Measurements from ENCODE around the gene FMNL2.

- TF ChIP-seq, protein P1, sequence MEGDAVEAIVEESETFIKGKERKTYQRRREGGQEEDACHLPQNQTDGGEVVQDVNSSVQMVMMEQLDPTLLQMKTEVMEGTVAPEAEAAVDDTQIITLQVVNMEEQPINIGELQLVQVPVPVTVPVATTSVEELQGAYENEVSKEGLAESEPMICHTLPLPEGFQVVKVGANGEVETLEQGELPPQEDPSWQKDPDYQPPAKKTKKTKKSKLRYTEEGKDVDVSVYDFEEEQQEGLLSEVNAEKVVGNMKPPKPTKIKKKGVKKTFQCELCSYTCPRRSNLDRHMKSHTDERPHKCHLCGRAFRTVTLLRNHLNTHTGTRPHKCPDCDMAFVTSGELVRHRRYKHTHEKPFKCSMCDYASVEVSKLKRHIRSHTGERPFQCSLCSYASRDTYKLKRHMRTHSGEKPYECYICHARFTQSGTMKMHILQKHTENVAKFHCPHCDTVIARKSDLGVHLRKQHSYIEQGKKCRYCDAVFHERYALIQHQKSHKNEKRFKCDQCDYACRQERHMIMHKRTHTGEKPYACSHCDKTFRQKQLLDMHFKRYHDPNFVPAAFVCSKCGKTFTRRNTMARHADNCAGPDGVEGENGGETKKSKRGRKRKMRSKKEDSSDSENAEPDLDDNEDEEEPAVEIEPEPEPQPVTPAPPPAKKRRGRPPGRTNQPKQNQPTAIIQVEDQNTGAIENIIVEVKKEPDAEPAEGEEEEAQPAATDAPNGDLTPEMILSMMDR (IDR thresholded peaks at IDR 0.05; ENCODE audit: low read depth, low read length, missing input control): no peak
- TF ChIP-seq, protein P2, sequence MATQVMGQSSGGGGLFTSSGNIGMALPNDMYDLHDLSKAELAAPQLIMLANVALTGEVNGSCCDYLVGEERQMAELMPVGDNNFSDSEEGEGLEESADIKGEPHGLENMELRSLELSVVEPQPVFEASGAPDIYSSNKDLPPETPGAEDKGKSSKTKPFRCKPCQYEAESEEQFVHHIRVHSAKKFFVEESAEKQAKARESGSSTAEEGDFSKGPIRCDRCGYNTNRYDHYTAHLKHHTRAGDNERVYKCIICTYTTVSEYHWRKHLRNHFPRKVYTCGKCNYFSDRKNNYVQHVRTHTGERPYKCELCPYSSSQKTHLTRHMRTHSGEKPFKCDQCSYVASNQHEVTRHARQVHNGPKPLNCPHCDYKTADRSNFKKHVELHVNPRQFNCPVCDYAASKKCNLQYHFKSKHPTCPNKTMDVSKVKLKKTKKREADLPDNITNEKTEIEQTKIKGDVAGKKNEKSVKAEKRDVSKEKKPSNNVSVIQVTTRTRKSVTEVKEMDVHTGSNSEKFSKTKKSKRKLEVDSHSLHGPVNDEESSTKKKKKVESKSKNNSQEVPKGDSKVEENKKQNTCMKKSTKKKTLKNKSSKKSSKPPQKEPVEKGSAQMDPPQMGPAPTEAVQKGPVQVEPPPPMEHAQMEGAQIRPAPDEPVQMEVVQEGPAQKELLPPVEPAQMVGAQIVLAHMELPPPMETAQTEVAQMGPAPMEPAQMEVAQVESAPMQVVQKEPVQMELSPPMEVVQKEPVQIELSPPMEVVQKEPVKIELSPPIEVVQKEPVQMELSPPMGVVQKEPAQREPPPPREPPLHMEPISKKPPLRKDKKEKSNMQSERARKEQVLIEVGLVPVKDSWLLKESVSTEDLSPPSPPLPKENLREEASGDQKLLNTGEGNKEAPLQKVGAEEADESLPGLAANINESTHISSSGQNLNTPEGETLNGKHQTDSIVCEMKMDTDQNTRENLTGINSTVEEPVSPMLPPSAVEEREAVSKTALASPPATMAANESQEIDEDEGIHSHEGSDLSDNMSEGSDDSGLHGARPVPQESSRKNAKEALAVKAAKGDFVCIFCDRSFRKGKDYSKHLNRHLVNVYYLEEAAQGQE (IDR thresholded peaks at IDR 0.05): no peak
- TF ChIP-seq HNF4G (IDR thresholded peaks at IDR 0.05): no peak
- TF ChIP-seq JUND (IDR thresholded peaks at IDR 0.05): no peak
- TF ChIP-seq YY1 (IDR thresholded peaks at IDR 0.05): no peak
- TF ChIP-seq TAF1 (conservative IDR thresholded peaks at IDR 0.05): no peak
- TF ChIP-seq, protein P3, sequence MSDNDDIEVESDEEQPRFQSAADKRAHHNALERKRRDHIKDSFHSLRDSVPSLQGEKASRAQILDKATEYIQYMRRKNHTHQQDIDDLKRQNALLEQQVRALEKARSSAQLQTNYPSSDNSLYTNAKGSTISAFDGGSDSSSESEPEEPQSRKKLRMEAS (IDR thresholded peaks at IDR 0.05): no peak
- no peak for TF ChIP-seq SP1 (IDR thresholded peaks at IDR 0.05)
- no peak for TF ChIP-seq RAD21 (IDR thresholded peaks at IDR 0.05)
- no peak for TF ChIP-seq EGR1 (IDR thresholded peaks at IDR 0.05; ENCODE audit: low read depth in 2 of 2)
These were observed 13.4 kb downstream of the FMNL2 start for GRCh38 chr2:152348388-152348787.
